Gastrocnemius medialis (tissue), 4 donors: ENCODE results near the gene IL20. TPM values are rescaled to one million over a fixed set of nuclear protein-coding genes. Genes with fewer than 3 reads are reported as not detected.
A peak's percentile ranks its signal among the peaks of the same experiment; 100 is the strongest.

Experiments used
- ATAC-seq, 2 donors: fragments of 150-250 bp; one replicate each; pipeline ENCODE4 v1.9.1; 2016
- DNase-seq, 2 donors: peaks; one replicate each; pipeline ENCODE4 v3.0.0-alpha.2; 2019
- H3K27ac ChIP-seq, 4 donors: fragments of 200-600 bp; sonication (generic); 1 replicate in 1 of 4; 2 replicates in 3 of 4; pipeline ENCODE4 v1.5.1; 2016 to 2018; ENCODE audit warnings: mild to moderate bottlenecking in 2 of 4, moderate library complexity in 1 of 4
- H3K27me3 ChIP-seq, 3 donors: fragments of 200-600 bp; sonication (generic) in 2 of 3; 1 replicate in 1 of 3; 2 replicates in 2 of 3; pipeline versions ENCODE4 v1.5.1 to v1.6.0; 2016 to 2019; ENCODE audit warnings: mild to moderate bottlenecking in 1 of 3, moderate library complexity in 1 of 3
- H3K36me3 ChIP-seq, 2 donors: fragments of 200-600 bp; sonication (generic) in 1 of 2; one replicate each; pipeline ENCODE4 v1.5.1; 2017 to 2018
- H3K4me1 ChIP-seq, 2 donors: fragments of 200-600 bp; sonication (generic) in 1 of 2; one replicate each; pipeline ENCODE4 v1.5.1; 2016 to 2017; ENCODE audit warnings: mild to moderate bottlenecking in 2 of 2
- H3K4me3 ChIP-seq, 4 donors: fragments of 200-600 bp; sonication (generic) in 3 of 4; 1 replicate in 1 of 4; 2 replicates in 3 of 4; pipeline ENCODE4 v1.5.1; 2016 to 2019; ENCODE audit warnings: mild to moderate bottlenecking in 2 of 4
- H3K9me3 ChIP-seq, 3 donors: fragments of 200-600 bp; sonication (generic) in 2 of 3; 1 replicate in 1 of 3; 2 replicates in 2 of 3; pipeline ENCODE4 v1.5.1; 2016 to 2019
- POLR2A ChIP-seq, 2 donors: fragments of 450-650 bp; IDR thresholded peaks; one replicate each; pipeline ENCODE4 v1.6.1; 2017; ENCODE audit warnings: antibody characterized with exemption in 2 of 2, mild to moderate bottlenecking in 2 of 2, moderate library complexity in 2 of 2
- in situ Hi-C, 4 donors: fragments of 200-750 bp; cut with MboI; loops; one replicate each; pipeline versions ENCODE4 v1.15.0 to v1.8.0; 2017; ENCODE audit warnings: low sequenced_read_pairs in 4 of 4
- intact Hi-C: fragments of 100-400 bp; cut with DNase I; formaldehyde crosslinking; loops from one replicate; pipeline ENCODE4 v1.15.1; 2023; ENCODE audit warnings: low total_unique reads
- total RNA-seq, 4 donors: library from RNA; depleted of rRNA; stranded (reverse); fragments of >200 nt; gene quantifications; one replicate each; pipeline versions ENCODE4 v1.1.0 to v1.2.3, GENCODE V29; 2016
- TF ChIP-seq, protein P1 (sequence below), 5 experiments: fragments of 450-650 bp in 3 of 5; fragments of 200-600 bp in 2 of 5; sonication (generic) in 2 of 5; IDR thresholded peaks in 4 of 5; conservative IDR thresholded peaks in 1 of 5; 1 replicate in 4 of 5; 2 replicates in 1 of 5; pipeline ENCODE4 v1.5.1; 2016 to 2019; ENCODE audit warnings: antibody characterized with exemption in 5 of 5, mild to moderate bottlenecking in 3 of 5, moderate library complexity in 3 of 5

Gene IL20
- total RNA-seq, 4 donors from 2014 or later: not detected

DNA sequence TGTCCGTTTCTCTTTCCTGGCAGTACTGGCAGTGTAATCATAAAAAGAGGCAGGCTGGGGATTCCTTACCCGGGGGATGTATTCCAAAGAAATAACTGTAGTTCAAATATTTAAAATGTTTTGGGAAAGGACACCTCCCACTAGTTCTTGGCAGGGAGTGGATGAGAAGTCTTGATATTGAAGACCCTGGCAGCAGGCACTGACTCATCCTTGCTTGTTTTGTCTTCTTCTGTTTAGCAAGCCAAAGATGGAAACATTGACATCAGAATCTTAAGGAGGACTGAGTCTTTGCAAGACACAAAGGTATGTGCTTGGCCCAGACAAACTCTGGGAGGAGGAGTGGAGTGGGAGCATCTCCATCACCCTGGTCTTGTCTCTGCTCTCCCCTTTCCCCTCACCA is 639 bp downstream of the IL20 start:
- intact Hi-C loops (no loop called here), in situ Hi-C loops (loop anchor here (10.0 kb wide), 1 partner anchor 49 kb away; no protein-coding TSS in a partner anchor)
- TF ChIP-seq, protein P1, sequence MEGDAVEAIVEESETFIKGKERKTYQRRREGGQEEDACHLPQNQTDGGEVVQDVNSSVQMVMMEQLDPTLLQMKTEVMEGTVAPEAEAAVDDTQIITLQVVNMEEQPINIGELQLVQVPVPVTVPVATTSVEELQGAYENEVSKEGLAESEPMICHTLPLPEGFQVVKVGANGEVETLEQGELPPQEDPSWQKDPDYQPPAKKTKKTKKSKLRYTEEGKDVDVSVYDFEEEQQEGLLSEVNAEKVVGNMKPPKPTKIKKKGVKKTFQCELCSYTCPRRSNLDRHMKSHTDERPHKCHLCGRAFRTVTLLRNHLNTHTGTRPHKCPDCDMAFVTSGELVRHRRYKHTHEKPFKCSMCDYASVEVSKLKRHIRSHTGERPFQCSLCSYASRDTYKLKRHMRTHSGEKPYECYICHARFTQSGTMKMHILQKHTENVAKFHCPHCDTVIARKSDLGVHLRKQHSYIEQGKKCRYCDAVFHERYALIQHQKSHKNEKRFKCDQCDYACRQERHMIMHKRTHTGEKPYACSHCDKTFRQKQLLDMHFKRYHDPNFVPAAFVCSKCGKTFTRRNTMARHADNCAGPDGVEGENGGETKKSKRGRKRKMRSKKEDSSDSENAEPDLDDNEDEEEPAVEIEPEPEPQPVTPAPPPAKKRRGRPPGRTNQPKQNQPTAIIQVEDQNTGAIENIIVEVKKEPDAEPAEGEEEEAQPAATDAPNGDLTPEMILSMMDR (IDR thresholded peaks at IDR 0.05 in 4 of 5, conservative IDR thresholded peaks at IDR 0.05 in 1 of 5): no peak
- TF ChIP-seq POLR2A (IDR thresholded peaks at IDR 0.05): no peak
- peaks cover 0 to 3% of the 10 kb centered on the region in 2 donors for H3K4me1 ChIP-seq
- H3K36me3 ChIP-seq: no peaks in the 10 kb centered on the region
- ATAC-seq: no peak
- DNase-seq: no peak
- H3K9me3 ChIP-seq: no peaks in the 10 kb centered on the region
- H3K27me3 ChIP-seq: no peaks in the 10 kb centered on the region
- no peak overlapping the region for H3K27ac ChIP-seq
- H3K4me3 ChIP-seq: no peak overlapping the region

DNA sequence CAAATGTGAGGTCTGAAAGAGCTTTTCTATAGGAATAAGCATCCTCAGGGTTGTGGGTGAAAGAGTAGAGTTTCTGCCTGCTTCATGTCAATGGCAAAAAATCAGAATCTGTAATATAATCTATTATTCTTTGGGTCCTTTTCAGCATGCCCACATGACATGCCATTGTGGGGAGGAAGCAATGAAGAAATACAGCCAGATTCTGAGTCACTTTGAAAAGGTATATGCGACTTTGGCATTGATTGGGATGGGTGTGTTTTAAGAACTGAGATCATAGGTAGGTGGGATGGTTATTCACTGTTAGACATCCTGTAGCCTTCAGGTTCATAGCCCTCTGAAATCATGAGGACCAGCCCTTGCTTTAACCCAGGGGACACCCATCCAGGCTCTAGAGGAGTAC is 1.8 kb downstream of the IL20 start:
- ATAC-seq (no peak), DNase-seq (no peak)
- in situ Hi-C loops: loop anchor here (10.0 kb wide), 1 partner anchor 48 kb away; no protein-coding TSS in a partner anchor
- intact Hi-C loops: no loop called here
- TF ChIP-seq, protein P1 (IDR thresholded peaks at IDR 0.05 in 4 of 5, conservative IDR thresholded peaks at IDR 0.05 in 1 of 5): no peak
- no peak for TF ChIP-seq POLR2A (IDR thresholded peaks at IDR 0.05)
- Histone ChIP-seq H3K27me3 (no peaks in the 10 kb centered on the region), H3K36me3 (no peaks in the 10 kb centered on the region), H3K27ac (no peak overlapping the region), H3K4me3 (no peak overlapping the region), H3K9me3 (no peaks in the 10 kb centered on the region), H3K4me1 (peaks cover 0 to 3% of the 10 kb centered on the region in 2 donors)

DNA sequence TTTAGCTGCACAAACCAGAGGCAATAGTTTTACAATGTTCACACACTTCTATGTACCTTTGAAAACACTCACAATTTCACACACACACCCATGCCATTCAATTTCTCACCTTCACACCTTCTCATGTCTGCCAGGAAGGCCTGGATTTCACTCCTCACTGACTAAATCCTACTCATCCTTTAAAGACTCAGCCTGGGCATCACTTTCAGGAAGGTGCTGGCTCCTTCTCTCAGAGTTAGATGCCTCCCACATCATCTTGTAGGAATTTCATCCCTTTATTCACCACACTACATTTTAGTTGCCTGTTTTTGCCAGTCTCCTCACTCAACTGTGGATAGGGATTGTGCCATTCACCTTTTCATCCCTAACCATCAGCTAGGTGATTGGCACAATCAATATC is 2.3 kb downstream of the IL20 start:
- peaks cover 0 to 3% of the 10 kb centered on the region in 2 donors for H3K4me1 ChIP-seq
- H3K27ac ChIP-seq: no peak overlapping the region
- in situ Hi-C loops: loop anchor here (10.0 kb wide), 1 partner anchor 47 kb away; no protein-coding TSS in a partner anchor
- no peaks in the 10 kb centered on the region for H3K36me3 ChIP-seq
- no peak for ATAC-seq
- no peaks in the 10 kb centered on the region for H3K9me3 ChIP-seq
- intact Hi-C loops: no loop called here
- TF ChIP-seq, protein P1 (IDR thresholded peaks at IDR 0.05 in 4 of 5, conservative IDR thresholded peaks at IDR 0.05 in 1 of 5): no peak
- TF ChIP-seq POLR2A (IDR thresholded peaks at IDR 0.05): no peak
- no peak overlapping the region for H3K4me3 ChIP-seq
- no peaks in the 10 kb centered on the region for H3K27me3 ChIP-seq
- no peak for DNase-seq

DNA sequence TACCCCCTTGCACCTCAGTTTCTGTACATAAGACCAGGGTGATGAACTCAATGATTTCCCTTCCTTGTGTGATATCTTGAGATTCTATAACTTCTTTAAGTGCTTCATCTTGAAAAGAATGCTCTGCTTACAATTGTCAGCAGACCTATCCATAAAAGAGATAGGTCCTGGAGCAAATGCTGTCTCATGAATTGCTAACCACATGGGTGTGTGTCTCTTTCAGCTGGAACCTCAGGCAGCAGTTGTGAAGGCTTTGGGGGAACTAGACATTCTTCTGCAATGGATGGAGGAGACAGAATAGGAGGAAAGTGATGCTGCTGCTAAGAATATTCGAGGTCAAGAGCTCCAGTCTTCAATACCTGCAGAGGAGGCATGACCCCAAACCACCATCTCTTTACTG is 2.8 kb downstream of the IL20 start:
- peaks cover 0 to 3% of the 10 kb centered on the region in 2 donors for H3K4me1 ChIP-seq
- DNase-seq: no peak
- in situ Hi-C loops (loop anchor here (10.0 kb wide), 1 partner anchor 47 kb away; no protein-coding TSS in a partner anchor), intact Hi-C loops (no loop called here)
- TF ChIP-seq, protein P1 (IDR thresholded peaks at IDR 0.05 in 4 of 5, conservative IDR thresholded peaks at IDR 0.05 in 1 of 5): no peak
- no peak for TF ChIP-seq POLR2A (IDR thresholded peaks at IDR 0.05)
- no peaks in the 10 kb centered on the region for H3K27me3 ChIP-seq
- H3K36me3 ChIP-seq: no peaks in the 10 kb centered on the region
- ATAC-seq: no peak
- H3K4me3 ChIP-seq: no peak overlapping the region
- no peaks in the 10 kb centered on the region for H3K9me3 ChIP-seq
- H3K27ac ChIP-seq: no peak overlapping the region

DNA sequence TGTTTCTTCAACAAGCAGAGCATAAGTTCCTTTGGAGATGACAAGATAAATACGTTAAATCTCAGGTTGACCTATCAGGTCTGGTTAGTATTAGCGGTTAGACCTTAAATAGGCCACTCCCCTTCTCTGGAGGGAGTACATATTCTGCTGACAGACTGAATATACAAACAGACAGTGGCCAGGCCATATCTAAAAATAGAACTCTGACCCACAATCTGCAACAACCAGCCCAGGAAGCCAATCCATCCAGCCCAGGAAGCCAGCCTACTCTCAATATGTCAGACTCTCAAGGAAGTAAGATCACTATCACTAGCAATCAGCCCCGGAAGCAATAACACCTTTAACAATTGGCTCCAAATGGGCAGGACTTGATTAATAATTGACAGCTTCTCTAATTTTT is 6.7 kb downstream of the IL20 start:
- H3K27ac ChIP-seq: no peak overlapping the region
- no peaks in the 10 kb centered on the region for H3K4me1 ChIP-seq
- H3K27me3 ChIP-seq: no peaks in the 10 kb centered on the region
- no peak overlapping the region for H3K4me3 ChIP-seq
- DNase-seq (no peak), ATAC-seq (peak; percentile 58 to 70)
- no peaks in the 10 kb centered on the region for H3K36me3 ChIP-seq
- no peak for TF ChIP-seq POLR2A (IDR thresholded peaks at IDR 0.05)
- TF ChIP-seq, protein P1 (IDR thresholded peaks at IDR 0.05 in 4 of 5, conservative IDR thresholded peaks at IDR 0.05 in 1 of 5): no peak
- H3K9me3 ChIP-seq: peaks cover 0 to 5% (median 0%) of the 10 kb centered on the region in 3 donors
- intact Hi-C loops: no loop called here
- in situ Hi-C loops: no loop called here
